Stimulated activated CD4-positive, alpha-beta T cell treated with anti-CD3 and anti-CD28 coated beads, TNF-alpha, amount 100 ng/mL, for 24 hours (primary cell): ENCODE results near the gene LENG9.
A peak's percentile ranks its signal among the peaks of the same experiment; 100 is the strongest.
"Not testable (repeated sequence)": the region's sequence is repeated elsewhere in the genome, so short reads cannot be mapped to it uniquely, and the experiment has no call there.

Source experiments
- DNase-seq, 3 experiments: peaks; one replicate each; pipeline ENCODE4 v3.0.0-alpha.2; 2020; ENCODE audit warnings: low read depth in 3 of 3

LENG9 gene

DNA sequence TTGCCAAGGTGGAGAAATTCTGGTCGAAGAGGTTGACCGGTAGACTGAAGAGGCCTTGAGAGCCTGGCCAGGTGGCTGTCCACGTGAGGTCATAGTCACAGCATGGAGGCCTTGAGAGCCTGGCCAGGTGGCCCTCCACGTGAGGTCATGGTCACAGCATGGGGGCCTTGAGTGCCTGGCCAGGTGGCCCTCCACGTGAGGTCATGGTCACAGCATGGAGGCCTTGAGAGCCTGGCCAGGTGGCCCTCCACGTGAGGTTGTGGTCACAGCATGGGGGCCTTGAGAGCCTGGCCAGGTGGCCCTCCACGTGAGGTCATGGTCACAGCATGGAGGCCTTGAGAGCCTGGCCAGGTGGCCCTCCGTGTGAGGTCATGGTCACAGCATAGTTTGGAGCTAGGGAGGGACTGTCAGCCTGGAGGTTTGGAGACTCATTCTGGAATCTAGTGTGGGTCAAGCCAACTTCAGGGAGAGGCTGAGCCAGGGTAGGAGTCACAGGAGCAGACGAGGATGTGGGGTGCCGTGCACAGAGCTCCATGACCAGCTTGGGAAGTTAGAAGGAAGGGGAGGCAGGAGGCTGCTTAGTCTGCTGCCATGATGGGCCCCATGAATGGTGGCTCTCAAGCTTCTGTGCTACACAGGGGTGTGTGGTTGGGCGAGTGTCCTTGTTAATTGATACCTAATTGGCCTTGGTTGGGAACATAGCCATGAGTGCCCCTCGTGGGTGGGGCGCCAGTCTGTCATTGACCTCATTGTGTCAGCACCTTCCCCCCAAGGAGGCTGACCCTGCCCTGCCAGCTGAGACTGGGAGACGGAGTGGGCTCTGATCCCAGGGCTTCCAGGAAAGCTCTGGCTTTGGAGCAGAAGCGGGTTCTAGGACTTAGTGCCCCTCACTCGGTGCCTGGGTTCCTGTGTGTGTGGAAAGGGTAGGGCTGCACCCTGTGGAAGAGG lies 4.0 kb downstream of the LENG9 start:
- no peak for DNase-seq

GRCh38 chr19:54458648-54459281 lies 4.8 kb downstream of the LENG9 start:
- DNase-seq: no peak

GRCh38 chr19:54457773-54458647 lies 5.6 kb downstream of the LENG9 start:
- DNase-seq: no peak

GRCh38 chr19:54456423-54457373 lies 6.9 kb downstream of the LENG9 start:
- no peak for DNase-seq

GRCh38 chr19:54455786-54456422 lies 7.7 kb downstream of the LENG9 start:
- no peak for DNase-seq

- no peak for DNase-seq
These were observed 8.6 kb downstream of the LENG9 start for GRCh38 chr19:54454781-54455675.

GRCh38 chr19:54453921-54454780 lies 9.4 kb downstream of the LENG9 start:
- no peak for DNase-seq

- DNase-seq: no peak
These were observed 11.0 kb downstream of the LENG9 start for GRCh38 chr19:54452626-54453025.

GRCh38 chr19:54451997-54452396 lies 11.6 kb downstream of the LENG9 start:
- no peak for DNase-seq

GRCh38 chr19:54451331-54451871 lies 12.2 kb downstream of the LENG9 start:
- no peak for DNase-seq

DNA sequence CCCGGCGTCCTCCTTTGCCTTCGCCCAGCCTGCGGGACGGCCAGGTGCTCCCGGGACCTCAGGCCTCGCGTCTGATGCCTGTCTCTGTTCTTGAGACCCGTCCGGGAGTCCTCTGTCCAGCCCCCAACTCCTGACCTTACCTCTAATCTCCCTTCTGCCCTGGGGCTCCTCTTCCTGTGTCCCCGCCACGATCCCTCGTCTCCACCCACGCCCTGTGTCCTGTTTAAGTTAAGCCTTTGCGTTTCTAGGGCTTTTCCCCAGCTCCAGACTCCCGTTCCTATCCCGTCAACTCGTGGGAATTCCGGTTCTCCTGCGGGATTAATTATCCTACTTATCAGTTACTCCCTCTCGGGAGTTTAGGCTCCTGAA lies 13.9 kb downstream of the LENG9 start:
- no peak for DNase-seq

DNA sequence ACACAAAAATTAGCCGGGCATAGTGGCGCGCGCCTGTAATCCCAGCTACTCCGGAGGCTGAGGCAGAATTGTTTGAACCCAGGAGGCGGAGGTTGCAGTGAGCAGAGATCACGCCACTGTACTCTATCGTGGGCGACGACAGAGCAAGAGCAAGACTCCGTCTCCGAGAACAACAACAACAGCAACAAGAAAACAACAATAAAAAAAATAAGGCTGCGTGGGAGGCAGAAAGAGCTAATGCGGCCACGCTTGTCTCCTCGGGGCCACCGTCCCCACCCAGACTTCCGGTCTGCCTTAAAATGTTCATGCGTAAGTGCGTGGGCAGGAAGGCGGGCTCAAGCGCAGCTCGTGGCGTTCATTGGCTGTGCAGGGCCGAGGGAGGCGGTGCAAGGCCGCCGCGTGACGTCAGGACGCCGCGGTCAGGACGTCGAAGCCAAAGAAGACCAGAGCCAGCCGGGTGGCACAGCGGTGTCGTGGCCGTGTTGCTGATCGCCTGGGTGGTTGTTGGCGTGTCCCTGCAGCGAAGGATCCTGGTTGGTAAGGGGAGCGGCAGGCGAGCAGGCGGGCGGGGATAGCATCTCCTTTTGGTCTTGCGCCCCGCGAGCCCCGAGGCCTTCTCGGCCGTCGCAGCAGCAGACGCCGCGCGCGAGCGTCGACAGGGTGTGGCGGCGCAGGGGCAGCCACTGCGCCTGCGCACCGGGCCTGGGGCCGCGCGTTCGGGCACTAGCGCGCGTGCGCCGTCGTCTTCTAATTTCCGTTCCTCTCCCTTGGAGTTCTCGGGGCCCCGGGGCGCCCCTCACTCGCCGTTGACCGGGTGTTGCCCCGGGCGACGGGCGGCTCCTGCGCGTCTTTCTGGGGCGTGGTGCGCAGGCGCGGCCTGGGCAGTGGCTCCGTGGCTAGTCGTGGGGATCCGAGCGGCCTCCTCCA lies 14.5 kb downstream of the LENG9 start, which contains the start of gene LENG8:
Gene LENG8, plus strand, starts transcription at position 426 of the 927 bp plus-strand sequence. CDS start 2,146 bp downstream, outside the sequence.
- DNase-seq: peak; percentile 94 to 96 (median 95)

- DNase-seq: no peak
These were observed 15.4 kb downstream of the LENG9 start for GRCh38 chr19:54448040-54448773.

DNA sequence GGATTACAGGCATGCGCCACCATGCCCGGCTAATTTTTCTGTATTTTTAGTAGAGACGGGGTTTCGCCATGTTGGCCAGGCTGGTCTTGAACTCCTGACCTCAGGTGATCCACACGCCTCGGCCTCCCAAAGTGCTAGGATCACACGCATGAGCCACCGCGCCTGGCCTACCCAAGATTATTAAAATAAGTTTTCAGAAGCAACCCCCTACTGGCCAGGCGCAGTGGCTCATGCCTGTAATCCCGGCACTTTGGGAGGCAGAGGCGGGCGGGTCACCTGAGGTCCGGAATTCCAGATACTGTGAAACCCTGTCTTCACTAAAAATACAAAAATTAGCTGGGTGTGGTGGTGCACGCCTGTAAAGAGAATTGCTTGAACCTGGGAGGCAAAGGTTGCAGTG lies 17.2 kb downstream of the LENG9 start:
- DNase-seq: not testable (repeated sequence)

DNA sequence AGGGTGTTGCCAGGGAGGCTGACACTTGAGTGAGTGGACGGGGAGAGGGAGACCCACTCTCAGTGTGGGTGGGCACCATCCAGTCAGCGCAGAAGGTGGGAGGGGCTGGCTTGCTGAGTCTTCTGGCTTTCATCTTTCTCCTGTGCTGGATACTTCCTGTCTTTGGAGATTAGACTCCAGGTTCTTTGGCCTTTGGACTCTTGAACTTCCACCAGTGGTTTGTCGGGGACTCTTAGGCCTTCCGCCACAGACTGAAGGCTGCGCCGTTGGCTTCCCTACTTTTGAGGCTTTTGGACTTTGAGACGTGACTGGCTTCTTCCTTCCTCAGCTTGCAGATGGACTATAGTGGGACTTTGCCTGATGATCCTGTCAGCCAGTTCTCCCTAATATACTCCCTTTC lies 18.8 kb downstream of the LENG9 start:
- DNase-seq: no peak

- no peak for DNase-seq
These were observed 22.9 kb downstream of the LENG9 start for GRCh38 chr19:54440641-54441040.
